Panc1 (cell line): ENCODE data around the gene PPP1R1A. TPM values are rescaled to one million over a fixed set of nuclear protein-coding genes. Genes with fewer than 3 reads are reported as not detected.

ENCODE experiments used
- ATAC-seq: fragments of 200-7000 bp; cut with Tn5 transposase; 2 replicates; pipeline ENCODE4 v1.9.1; 2020; ENCODE audit warnings: mild to moderate bottlenecking, moderate library complexity
- BruUV-seq: library from RNA; stranded (reverse); fragments of 400-500 nt; replicated peaks from 2 replicates; lab custom pipeline; 2021; lab: Mats Ljungman, UMichigan
- CTCF ChIA-PET: fragments of 300-600 bp; sonication (Branson Sonifier 250); formaldehyde crosslinking; loops from one replicate; lab custom pipeline; 2022; ENCODE audit warnings: antibody characterized with exemption; lab: Charles Lee
- POLR2A ChIA-PET: fragments of 300-600 bp; sonication (Branson Sonifier 250); formaldehyde crosslinking; loops from one replicate; lab custom pipeline; 2022; ENCODE audit warnings: antibody characterized with exemption; lab: Charles Lee
- DNase-seq: peaks from one replicate; pipeline ENCODE4 v3.0.0-alpha.2; 2010; ENCODE audit warnings: low read depth, low spot score
- H3K27ac ChIP-seq: 2 replicates; pipeline ENCODE4 v1.5.1; 2011; ENCODE audit warnings: mild to moderate bottlenecking, low read length, inconsistent platforms
- H3K27me3 ChIP-seq: fragments of 200-500 bp; sonication (Bioruptor generic); 2 replicates; pipeline ENCODE4 v1.6.0; 2014; ENCODE audit warnings: low read length, inconsistent platforms; ENCODE audit not compliant: control insufficient read depth, insufficient read depth
- H3K36me3 ChIP-seq: fragments of 200-500 bp; sonication (Bioruptor generic); 2 replicates; pipeline ENCODE4 v1.5.1; 2014; ENCODE audit warnings: inconsistent platforms, mild to moderate bottlenecking, low read length, moderate library complexity; ENCODE audit not compliant: control insufficient read depth, insufficient read depth
- H3K4me1 ChIP-seq: 2 replicates; pipeline ENCODE4 v1.5.1; 2011; ENCODE audit warnings: inconsistent platforms, mild to moderate bottlenecking, low read length, moderate library complexity; ENCODE audit not compliant: control insufficient read depth, insufficient read depth
- H3K4me3 ChIP-seq, 2 experiments: 2 replicates each; pipeline ENCODE4 v1.5.1; 2011 to 2012; ENCODE audit warnings: low read depth in 2 of 2, low read length in 2 of 2, mild to moderate bottlenecking in 2 of 2, inconsistent platforms in 1 of 2, moderate library complexity in 1 of 2
- H3K9me3 ChIP-seq: fragments of 200-500 bp; sonication (Bioruptor generic); 2 replicates; pipeline ENCODE4 v1.5.1; 2014; ENCODE audit warnings: low read depth, mild to moderate bottlenecking, inconsistent platforms, low read length, moderate library complexity; ENCODE audit not compliant: control insufficient read depth, insufficient read depth
- CTCF ChIP-seq: fragments of 450-650 bp; IDR thresholded peaks from 2 replicates; pipeline ENCODE4 v1.5.1; 2017; ENCODE audit warnings: mild to moderate bottlenecking
- POLR2AphosphoS5 ChIP-seq: IDR thresholded peaks from 2 replicates; pipeline ENCODE4 v1.6.1; 2012; ENCODE audit warnings: mild to moderate bottlenecking, low read depth, low read length, moderate library complexity
- SIN3A ChIP-seq: IDR thresholded peaks from 2 replicates; pipeline ENCODE4 v1.6.1; 2012; ENCODE audit warnings: low read depth, mild to moderate bottlenecking, low read length, moderate library complexity, borderline replicate concordance; ENCODE audit not compliant: insufficient read depth
- TCF7L2 ChIP-seq: IDR thresholded peaks from 2 replicates; pipeline ENCODE4 v1.6.1; 2011; ENCODE audit warnings: mild to moderate bottlenecking, low read depth, low read length, inconsistent platforms
- in situ Hi-C: cut with HindIII; loops from 2 replicates; pipeline ENCODE4 v1.10.0; 2016; ENCODE audit warnings: low sequenced_read_pairs, low pct_unique_long_range_greater_than_20kb
- intact Hi-C: fragments of 100-400 bp; cut with micrococcal nuclease; formaldehyde crosslinking; loops from one replicate; pipeline ENCODE4 v1.10.0; 2022; ENCODE audit not compliant: unreplicated experiment
- total RNA-seq: library from RNA; stranded (reverse); gene quantifications from one replicate; pipeline ENCODE4 v1.2.1, GENCODE V29; 2021; ENCODE audit not compliant: unreplicated experiment
- TF ChIP-seq, protein P1 (sequence below), 2 experiments: IDR thresholded peaks; 2 replicates each; pipeline ENCODE4 v1.6.1; 2011 to 2012; ENCODE audit warnings: low read depth in 2 of 2, control low read depth in 1 of 2, low read length in 1 of 2, mild to moderate bottlenecking in 1 of 2, moderate library complexity in 1 of 2; ENCODE audit not compliant: insufficient read depth in 1 of 2

Gene PPP1R1A
- total RNA-seq, 1 experiment from 2014 or later, result 0.23 TPM

DNA sequence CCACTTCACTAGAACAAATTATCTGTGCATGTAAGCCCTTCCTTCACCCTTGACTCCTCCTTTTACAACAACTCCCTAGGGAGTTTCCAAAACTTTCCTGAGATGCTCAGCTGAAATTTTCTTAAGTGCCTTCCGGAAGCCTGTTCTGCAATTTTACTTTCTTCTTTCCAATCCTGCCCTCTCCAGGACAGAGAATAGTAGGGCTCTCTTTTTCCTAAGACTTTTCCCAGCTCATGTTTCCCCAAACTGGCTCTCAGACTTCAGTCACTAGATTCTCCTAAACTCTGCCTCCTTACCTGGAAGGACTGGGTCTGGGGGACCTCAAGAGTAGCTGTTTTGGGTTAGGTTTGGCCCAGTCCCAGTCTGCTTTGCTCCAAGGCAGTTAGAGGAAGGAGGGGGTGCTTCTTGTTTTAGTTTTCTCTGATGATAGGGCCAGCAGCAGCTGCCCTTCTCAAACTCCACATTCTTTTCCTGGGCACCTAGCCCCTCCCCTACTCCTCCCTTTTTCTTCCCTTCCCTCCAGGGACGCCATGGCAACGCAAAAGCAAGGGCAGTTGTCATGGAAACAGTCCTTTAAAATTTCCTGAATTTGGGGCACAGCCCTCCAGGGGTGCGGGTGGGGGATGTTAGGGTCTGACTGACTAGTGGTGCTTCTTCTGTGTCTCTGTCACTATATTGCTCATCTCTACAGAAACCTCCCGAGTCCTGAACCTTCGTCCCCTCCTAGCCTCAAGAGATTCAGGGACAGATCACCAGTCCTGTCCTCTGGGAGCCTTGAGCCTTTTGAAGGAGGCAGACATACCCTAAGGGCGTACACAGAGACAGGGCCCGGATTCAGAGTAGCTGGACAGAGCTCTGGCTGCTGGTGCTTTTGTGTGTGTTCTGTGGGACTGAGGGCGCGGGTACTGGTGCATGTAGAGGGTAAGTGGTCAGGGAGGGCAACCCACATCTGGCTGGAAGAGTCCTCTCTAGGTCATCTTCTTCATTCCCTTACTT is 17.0 kb downstream of the PPP1R1A start:
- intact Hi-C loops, result no loop called here
- no peaks in the 10 kb centered on the region for H3K4me1 ChIP-seq
- CTCF ChIA-PET, result interaction anchor here (1.2 kb wide), 1 partner anchor 44 kb away, joined by 5 read pairs; no protein-coding TSS in a partner anchor
- BruUV-seq, result no TSS peak
- no peak overlapping the region for H3K4me3 ChIP-seq
- no peak for DNase-seq
- no peak overlapping the region for H3K27ac ChIP-seq
- peaks cover 8% of the 10 kb centered on the region for H3K27me3 ChIP-seq
- no peak for TF ChIP-seq TCF7L2
- no peak for TF ChIP-seq SIN3A
- no peaks in the 10 kb centered on the region for H3K36me3 ChIP-seq
- ATAC-seq, result no peak
- in situ Hi-C loops, result no loop called here
- POLR2A ChIA-PET, result no interaction called here
- H3K9me3 ChIP-seq, result no peaks in the 10 kb centered on the region

DNA sequence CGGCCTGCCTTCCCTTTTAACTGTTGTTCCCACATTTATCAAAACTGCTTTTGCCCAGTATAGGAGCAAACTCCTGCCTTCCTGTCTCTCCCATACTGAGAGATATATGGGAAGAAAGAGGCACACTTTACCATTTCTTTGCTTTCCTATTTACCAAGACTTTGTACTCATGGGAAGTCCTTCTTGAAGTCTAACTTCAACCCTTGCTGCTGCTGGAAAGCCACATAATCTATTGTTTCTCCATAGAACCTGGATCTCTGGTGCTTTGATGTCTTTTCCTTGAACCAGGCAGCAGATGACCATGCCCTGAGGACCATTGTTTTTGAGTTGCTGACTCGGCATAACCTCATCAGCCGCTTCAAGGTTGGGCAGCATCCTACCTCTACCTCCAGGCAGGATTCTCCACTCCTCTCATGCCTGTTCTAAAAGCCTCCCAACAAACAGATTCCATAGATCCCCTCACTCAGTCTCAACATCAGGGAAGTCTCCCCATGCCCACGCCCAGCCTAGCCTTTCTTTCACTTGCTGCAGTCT is 18.4 kb downstream of the PPP1R1A start:
- ChIA-PET CTCF (interaction anchor here (1.2 kb wide), 1 partner anchor 43 kb away, joined by 5 read pairs; no protein-coding TSS in a partner anchor), POLR2A (interaction anchor here (0.7 kb wide), 1 partner anchor 857 kb away, joined by 3 read pairs; no protein-coding TSS in a partner anchor)
- in situ Hi-C loops, result no loop called here
- peaks cover 10% of the 10 kb centered on the region for H3K27me3 ChIP-seq
- H3K4me1 ChIP-seq, result no peaks in the 10 kb centered on the region
- H3K4me3 ChIP-seq, result no peak overlapping the region
- BruUV-seq, result no TSS peak
- H3K36me3 ChIP-seq, result no peaks in the 10 kb centered on the region
- no peak overlapping the region for H3K27ac ChIP-seq
- intact Hi-C loops, result no loop called here
- H3K9me3 ChIP-seq, result no peaks in the 10 kb centered on the region
- TF ChIP-seq TCF7L2 (no peak), CTCF (no peak), POLR2AphosphoS5 (no peak), SIN3A (no peak)
- TF ChIP-seq, protein P1, sequence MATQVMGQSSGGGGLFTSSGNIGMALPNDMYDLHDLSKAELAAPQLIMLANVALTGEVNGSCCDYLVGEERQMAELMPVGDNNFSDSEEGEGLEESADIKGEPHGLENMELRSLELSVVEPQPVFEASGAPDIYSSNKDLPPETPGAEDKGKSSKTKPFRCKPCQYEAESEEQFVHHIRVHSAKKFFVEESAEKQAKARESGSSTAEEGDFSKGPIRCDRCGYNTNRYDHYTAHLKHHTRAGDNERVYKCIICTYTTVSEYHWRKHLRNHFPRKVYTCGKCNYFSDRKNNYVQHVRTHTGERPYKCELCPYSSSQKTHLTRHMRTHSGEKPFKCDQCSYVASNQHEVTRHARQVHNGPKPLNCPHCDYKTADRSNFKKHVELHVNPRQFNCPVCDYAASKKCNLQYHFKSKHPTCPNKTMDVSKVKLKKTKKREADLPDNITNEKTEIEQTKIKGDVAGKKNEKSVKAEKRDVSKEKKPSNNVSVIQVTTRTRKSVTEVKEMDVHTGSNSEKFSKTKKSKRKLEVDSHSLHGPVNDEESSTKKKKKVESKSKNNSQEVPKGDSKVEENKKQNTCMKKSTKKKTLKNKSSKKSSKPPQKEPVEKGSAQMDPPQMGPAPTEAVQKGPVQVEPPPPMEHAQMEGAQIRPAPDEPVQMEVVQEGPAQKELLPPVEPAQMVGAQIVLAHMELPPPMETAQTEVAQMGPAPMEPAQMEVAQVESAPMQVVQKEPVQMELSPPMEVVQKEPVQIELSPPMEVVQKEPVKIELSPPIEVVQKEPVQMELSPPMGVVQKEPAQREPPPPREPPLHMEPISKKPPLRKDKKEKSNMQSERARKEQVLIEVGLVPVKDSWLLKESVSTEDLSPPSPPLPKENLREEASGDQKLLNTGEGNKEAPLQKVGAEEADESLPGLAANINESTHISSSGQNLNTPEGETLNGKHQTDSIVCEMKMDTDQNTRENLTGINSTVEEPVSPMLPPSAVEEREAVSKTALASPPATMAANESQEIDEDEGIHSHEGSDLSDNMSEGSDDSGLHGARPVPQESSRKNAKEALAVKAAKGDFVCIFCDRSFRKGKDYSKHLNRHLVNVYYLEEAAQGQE (IDR thresholded peaks at IDR 0.05; ENCODE audit: insufficient read depth in 1 of 2, low read depth in 2 of 2, low read length in 1 of 2), result no peak
- DNase-seq (no peak), ATAC-seq (no peak)
